ENCODE results near the gene NLN.

- TF ChIP-seq, protein P1, sequence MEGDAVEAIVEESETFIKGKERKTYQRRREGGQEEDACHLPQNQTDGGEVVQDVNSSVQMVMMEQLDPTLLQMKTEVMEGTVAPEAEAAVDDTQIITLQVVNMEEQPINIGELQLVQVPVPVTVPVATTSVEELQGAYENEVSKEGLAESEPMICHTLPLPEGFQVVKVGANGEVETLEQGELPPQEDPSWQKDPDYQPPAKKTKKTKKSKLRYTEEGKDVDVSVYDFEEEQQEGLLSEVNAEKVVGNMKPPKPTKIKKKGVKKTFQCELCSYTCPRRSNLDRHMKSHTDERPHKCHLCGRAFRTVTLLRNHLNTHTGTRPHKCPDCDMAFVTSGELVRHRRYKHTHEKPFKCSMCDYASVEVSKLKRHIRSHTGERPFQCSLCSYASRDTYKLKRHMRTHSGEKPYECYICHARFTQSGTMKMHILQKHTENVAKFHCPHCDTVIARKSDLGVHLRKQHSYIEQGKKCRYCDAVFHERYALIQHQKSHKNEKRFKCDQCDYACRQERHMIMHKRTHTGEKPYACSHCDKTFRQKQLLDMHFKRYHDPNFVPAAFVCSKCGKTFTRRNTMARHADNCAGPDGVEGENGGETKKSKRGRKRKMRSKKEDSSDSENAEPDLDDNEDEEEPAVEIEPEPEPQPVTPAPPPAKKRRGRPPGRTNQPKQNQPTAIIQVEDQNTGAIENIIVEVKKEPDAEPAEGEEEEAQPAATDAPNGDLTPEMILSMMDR (IDR thresholded peaks at IDR 0.05; ENCODE audit: low read depth, low read length), result no peak
- TF ChIP-seq POLR2A (IDR thresholded peaks at IDR 0.05; ENCODE audit: extremely low read depth, insufficient read length) (no peak), MYC (IDR thresholded peaks at IDR 0.05; ENCODE audit: low read depth, low read length) (no peak)
These were observed 149.2 kb downstream of the NLN start for GRCh38 chr5:65871182-65871581.
